GM23338 (cell line): Measurements from ENCODE around the gene KLHL28. TPM values are rescaled to one million over a fixed set of nuclear protein-coding genes. Genes with fewer than 3 reads are reported as not detected.

Experiments
- ATAC-seq: fragments of 200-7000 bp; cut with Tn5 transposase; 3 replicates; pipeline ENCODE4 v1.9.1; 2020
- DNase-seq: peaks from one replicate; pipeline ENCODE4 v3.0.0-alpha.2; 2015; ENCODE audit warnings: low spot score
- H2AFZ ChIP-seq: fragments of 200-600 bp; sonication (generic); 2 replicates; pipeline ENCODE4 v1.8.0; 2016; ENCODE audit warnings: antibody characterized with exemption, mild to moderate bottlenecking, moderate library complexity
- H3F3A ChIP-seq: fragments of 200-600 bp; sonication (generic); replicated peaks from 2 replicates; pipeline ENCODE4 v1.8.0; 2017; ENCODE audit warnings: antibody characterized with exemption, mixed run types, low read depth
- H3K27ac ChIP-seq: fragments of 200-600 bp; sonication (generic); 2 replicates; pipeline ENCODE4 v1.6.1; 2016; ENCODE audit warnings: low read depth
- H3K27me3 ChIP-seq: fragments of 200-600 bp; sonication (generic); 2 replicates; pipeline ENCODE4 v1.8.0; 2016; ENCODE audit warnings: mild to moderate bottlenecking, mixed run types, moderate library complexity; ENCODE audit not compliant: insufficient read depth
- H3K36me3 ChIP-seq: fragments of 200-600 bp; sonication (generic); 2 replicates; pipeline ENCODE4 v1.8.0; 2016; ENCODE audit warnings: mild to moderate bottlenecking; ENCODE audit not compliant: insufficient read depth
- H3K4me1 ChIP-seq: fragments of 200-600 bp; sonication (generic); 2 replicates; pipeline ENCODE4 v1.8.0; 2016; ENCODE audit warnings: mild to moderate bottlenecking, moderate library complexity; ENCODE audit not compliant: insufficient read depth
- H3K4me2 ChIP-seq: fragments of 200-600 bp; sonication (generic); 2 replicates; pipeline ENCODE4 v1.7.1; 2017; ENCODE audit warnings: mixed run types
- H3K4me3 ChIP-seq: fragments of 200-600 bp; sonication (generic); 2 replicates; pipeline ENCODE4 v1.6.1; 2016; ENCODE audit warnings: mixed run types
- H3K79me2 ChIP-seq: fragments of 200-600 bp; sonication (generic); replicated peaks from 2 replicates; pipeline ENCODE4 v1.8.0; 2017; ENCODE audit warnings: mild to moderate bottlenecking; ENCODE audit not compliant: insufficient read depth
- H3K9me2 ChIP-seq: fragments of 200-600 bp; sonication (generic); 2 replicates; pipeline ENCODE4 v1.8.0; 2017; ENCODE audit not compliant: insufficient read depth
- H4K20me1 ChIP-seq: fragments of 200-600 bp; sonication (generic); replicated peaks from 2 replicates; pipeline ENCODE4 v1.8.0; 2017; ENCODE audit warnings: mild to moderate bottlenecking; ENCODE audit not compliant: insufficient read depth
- H3K27ac Mint-ChIP-seq: 2 replicates; pipeline ENCODE4 v1.8.0; 2020; ENCODE audit warnings: inconsistent platforms, mild to moderate bottlenecking, moderate library complexity, mixed read lengths
- H3K27me3 Mint-ChIP-seq: 3 replicates; pipeline ENCODE4 v1.8.0; 2022; ENCODE audit warnings: low read depth, mild to moderate bottlenecking, moderate library complexity, mixed read lengths, inconsistent platforms; ENCODE audit not compliant: insufficient read depth, poor library complexity
- H3K36me3 Mint-ChIP-seq: 3 replicates; pipeline ENCODE4 v1.8.0; 2021; ENCODE audit warnings: low read depth, mild to moderate bottlenecking, inconsistent platforms, moderate library complexity, mixed read lengths
- H3K4me1 Mint-ChIP-seq: 3 replicates; pipeline ENCODE4 v1.8.0; 2020; ENCODE audit warnings: mild to moderate bottlenecking, inconsistent platforms, mixed read lengths
- H3K4me3 Mint-ChIP-seq: 3 replicates; pipeline ENCODE4 v1.8.0; 2021; ENCODE audit warnings: moderate library complexity, mild to moderate bottlenecking, inconsistent platforms, mixed read lengths
- H3K9me3 Mint-ChIP-seq: 3 replicates; pipeline ENCODE4 v1.8.0; 2020; ENCODE audit warnings: moderate library complexity, mild to moderate bottlenecking, inconsistent platforms, mixed read lengths
- CREB1 ChIP-seq: fragments of 250-450 bp; sonication (Bioruptor Pico); IDR thresholded peaks from 2 replicates; pipeline ENCODE4 v1.5.0; 2020; ENCODE audit warnings: low read depth, mild to moderate bottlenecking, moderate library complexity
- EZH2 ChIP-seq: fragments of 200-600 bp; sonication (generic); IDR thresholded peaks from one replicate; pipeline ENCODE4 v1.8.0; 2017; ENCODE audit warnings: antibody characterized with exemption, mild to moderate bottlenecking, low read depth; ENCODE audit not compliant: unreplicated experiment
- EZH2phosphoT487 ChIP-seq: fragments of 200-600 bp; sonication (generic); IDR thresholded peaks from one replicate; pipeline ENCODE4 v1.8.1; 2018; ENCODE audit warnings: antibody characterized with exemption; ENCODE audit not compliant: unreplicated experiment
- JUNB ChIP-seq: IDR thresholded peaks from one replicate; pipeline ENCODE4 v1.6.1; 2016; ENCODE audit warnings: antibody characterized with exemption; ENCODE audit not compliant: unreplicated experiment
- STAT1 ChIP-seq: IDR thresholded peaks from one replicate; pipeline ENCODE4 v1.6.1; 2016; ENCODE audit warnings: antibody characterized with exemption; ENCODE audit not compliant: unreplicated experiment
- ZNF114 ChIP-seq: fragments of 250-450 bp; sonication (Bioruptor Pico); IDR thresholded peaks from 2 replicates; pipeline ENCODE4 v1.5.0; 2020; ENCODE audit warnings: mild to moderate bottlenecking, moderate library complexity
- ZNF331 ChIP-seq: fragments of 250-450 bp; sonication (Bioruptor Pico); IDR thresholded peaks from 2 replicates; pipeline ENCODE4 v1.5.0; 2020; ENCODE audit warnings: low read depth, mild to moderate bottlenecking, moderate library complexity
- polyA plus RNA-seq: library from polyadenylated mRNA; unstranded; fragments of >200 nt; fragmentation: Nextera tagmentation; extraction: Ambion mirVana; gene quantifications from 2 replicates; pipeline ENCODE4 v1.2.1, GENCODE V29; 2016
- total RNA-seq: library from RNA; depleted of rRNA; stranded (reverse); fragments of >200 nt; shearing (Covaris generic); gene quantifications from 2 replicates; pipeline ENCODE4 v1.2.3, GENCODE V29; 2014
- TF ChIP-seq, protein P1 (sequence below): fragments of 250-450 bp; sonication (Bioruptor Pico); IDR thresholded peaks from 2 replicates; pipeline ENCODE4 v1.5.0; 2020; ENCODE audit warnings: mild to moderate bottlenecking, moderate library complexity
- TF ChIP-seq, protein P2 (sequence below): IDR thresholded peaks from one replicate; pipeline ENCODE4 v1.6.1; 2018; ENCODE audit warnings: antibody characterized with exemption; ENCODE audit not compliant: unreplicated experiment
- TF ChIP-seq, protein P3 (sequence below): IDR thresholded peaks from 2 replicates; pipeline ENCODE4 v1.6.1; 2016; ENCODE audit warnings: antibody characterized with exemption
- TF ChIP-seq, protein P4 (sequence below), 2 experiments: fragments of 200-600 bp in 1 of 2; sonication (generic) in 1 of 2; conservative IDR thresholded peaks; 2 replicates each; pipeline versions ENCODE4 v1.5.1 to v1.6.1; 2016 to 2017; ENCODE audit warnings: antibody characterized with exemption in 2 of 2, low read depth in 2 of 2, mild to moderate bottlenecking in 2 of 2, moderate library complexity in 1 of 2

The KLHL28 gene
- total and polyA plus RNA-seq, 2 experiments from 2014 or later, result 7.7 to 10.6 TPM

DNA sequence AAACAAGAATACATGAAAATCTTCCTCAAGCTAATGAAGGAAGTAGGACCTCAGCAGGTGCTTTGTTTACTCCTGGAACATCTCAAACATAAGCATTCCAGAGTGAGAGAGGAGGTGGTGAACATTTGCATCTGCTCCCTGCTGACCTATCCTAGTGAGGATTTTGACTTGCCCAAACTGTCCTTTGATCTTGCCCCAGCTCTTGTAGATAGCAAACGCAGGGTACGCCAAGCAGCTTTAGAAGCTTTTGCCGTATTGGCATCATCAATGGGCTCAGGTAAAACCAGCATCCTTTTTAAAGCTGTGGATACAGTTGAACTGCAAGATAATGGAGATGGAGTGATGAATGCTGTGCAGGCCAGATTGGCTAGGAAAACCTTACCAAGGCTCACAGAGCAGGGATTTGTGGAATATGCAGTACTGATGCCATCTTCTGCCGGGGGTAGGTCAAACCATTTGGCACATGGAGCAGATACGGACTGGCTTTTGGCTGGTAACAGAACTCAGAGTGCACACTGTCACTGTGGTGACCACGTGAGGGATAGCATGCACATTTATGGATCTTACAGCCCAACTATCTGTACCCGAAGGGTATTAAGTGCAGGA, 2.1 kb upstream of the KLHL28 start:
- ATAC-seq, result no peak
- peak overlapping the region; percentile 75 for H3K4me3 ChIP-seq
- no peaks in the 10 kb centered on the region for H3K36me3 ChIP-seq
- no peaks in the 10 kb centered on the region for H3F3A ChIP-seq
- TF ChIP-seq JUNB (no peak), EZH2phosphoT487 (no peak), STAT1 (no peak), CREB1 (CRISPR knock-in tag) (no peak), ZNF114 (CRISPR knock-in tag) (no peak), EZH2 (no peak), ZNF331 (CRISPR knock-in tag) (no peak)
- TF ChIP-seq, protein P1, sequence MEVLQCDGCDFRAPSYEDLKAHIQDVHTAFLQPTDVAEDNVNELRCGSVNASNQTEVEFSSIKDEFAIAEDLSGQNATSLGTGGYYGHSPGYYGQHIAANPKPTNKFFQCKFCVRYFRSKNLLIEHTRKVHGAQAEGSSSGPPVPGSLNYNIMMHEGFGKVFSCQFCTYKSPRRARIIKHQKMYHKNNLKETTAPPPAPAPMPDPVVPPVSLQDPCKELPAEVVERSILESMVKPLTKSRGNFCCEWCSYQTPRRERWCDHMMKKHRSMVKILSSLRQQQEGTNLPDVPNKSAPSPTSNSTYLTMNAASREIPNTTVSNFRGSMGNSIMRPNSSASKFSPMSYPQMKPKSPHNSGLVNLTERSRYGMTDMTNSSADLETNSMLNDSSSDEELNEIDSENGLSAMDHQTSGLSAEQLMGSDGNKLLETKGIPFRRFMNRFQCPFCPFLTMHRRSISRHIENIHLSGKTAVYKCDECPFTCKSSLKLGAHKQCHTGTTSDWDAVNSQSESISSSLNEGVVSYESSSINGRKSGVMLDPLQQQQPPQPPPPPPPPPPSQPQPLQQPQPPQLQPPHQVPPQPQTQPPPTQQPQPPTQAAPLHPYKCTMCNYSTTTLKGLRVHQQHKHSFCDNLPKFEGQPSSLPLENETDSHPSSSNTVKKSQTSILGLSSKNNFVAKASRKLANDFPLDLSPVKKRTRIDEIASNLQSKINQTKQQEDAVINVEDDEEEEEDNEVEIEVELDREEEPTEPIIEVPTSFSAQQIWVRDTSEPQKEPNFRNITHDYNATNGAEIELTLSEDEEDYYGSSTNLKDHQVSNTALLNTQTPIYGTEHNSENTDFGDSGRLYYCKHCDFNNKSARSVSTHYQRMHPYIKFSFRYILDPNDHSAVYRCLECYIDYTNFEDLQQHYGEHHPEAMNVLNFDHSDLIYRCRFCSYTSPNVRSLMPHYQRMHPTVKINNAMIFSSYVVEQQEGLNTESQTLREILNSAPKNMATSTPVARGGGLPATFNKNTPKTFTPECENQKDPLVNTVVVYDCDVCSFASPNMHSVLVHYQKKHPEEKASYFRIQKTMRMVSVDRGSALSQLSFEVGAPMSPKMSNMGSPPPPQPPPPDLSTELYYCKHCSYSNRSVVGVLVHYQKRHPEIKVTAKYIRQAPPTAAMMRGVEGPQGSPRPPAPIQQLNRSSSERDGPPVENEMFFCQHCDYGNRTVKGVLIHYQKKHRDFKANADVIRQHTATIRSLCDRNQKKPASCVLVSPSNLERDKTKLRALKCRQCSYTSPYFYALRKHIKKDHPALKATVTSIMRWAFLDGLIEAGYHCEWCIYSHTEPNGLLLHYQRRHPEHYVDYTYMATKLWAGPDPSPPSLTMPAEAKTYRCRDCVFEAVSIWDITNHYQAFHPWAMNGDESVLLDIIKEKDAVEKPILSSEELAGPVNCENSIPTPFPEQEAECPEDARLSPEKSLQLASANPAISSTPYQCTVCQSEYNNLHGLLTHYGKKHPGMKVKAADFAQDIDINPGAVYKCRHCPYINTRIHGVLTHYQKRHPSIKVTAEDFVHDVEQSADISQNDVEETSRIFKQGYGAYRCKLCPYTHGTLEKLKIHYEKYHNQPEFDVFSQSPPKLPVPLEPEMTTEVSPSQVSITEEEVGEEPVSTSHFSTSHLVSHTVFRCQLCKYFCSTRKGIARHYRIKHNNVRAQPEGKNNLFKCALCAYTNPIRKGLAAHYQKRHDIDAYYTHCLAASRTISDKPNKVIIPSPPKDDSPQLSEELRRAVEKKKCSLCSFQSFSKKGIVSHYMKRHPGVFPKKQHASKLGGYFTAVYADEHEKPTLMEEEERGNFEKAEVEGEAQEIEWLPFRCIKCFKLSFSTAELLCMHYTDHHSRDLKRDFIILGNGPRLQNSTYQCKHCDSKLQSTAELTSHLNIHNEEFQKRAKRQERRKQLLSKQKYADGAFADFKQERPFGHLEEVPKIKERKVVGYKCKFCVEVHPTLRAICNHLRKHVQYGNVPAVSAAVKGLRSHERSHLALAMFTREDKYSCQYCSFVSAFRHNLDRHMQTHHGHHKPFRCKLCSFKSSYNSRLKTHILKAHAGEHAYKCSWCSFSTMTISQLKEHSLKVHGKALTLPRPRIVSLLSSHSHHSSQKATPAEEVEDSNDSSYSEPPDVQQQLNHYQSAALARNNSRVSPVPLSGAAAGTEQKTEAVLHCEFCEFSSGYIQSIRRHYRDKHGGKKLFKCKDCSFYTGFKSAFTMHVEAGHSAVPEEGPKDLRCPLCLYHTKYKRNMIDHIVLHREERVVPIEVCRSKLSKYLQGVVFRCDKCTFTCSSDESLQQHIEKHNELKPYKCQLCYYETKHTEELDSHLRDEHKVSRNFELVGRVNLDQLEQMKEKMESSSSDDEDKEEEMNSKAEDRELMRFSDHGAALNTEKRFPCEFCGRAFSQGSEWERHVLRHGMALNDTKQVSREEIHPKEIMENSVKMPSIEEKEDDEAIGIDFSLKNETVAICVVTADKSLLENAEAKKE (CRISPR knock-in tag), result no peak
- TF ChIP-seq, protein P2, sequence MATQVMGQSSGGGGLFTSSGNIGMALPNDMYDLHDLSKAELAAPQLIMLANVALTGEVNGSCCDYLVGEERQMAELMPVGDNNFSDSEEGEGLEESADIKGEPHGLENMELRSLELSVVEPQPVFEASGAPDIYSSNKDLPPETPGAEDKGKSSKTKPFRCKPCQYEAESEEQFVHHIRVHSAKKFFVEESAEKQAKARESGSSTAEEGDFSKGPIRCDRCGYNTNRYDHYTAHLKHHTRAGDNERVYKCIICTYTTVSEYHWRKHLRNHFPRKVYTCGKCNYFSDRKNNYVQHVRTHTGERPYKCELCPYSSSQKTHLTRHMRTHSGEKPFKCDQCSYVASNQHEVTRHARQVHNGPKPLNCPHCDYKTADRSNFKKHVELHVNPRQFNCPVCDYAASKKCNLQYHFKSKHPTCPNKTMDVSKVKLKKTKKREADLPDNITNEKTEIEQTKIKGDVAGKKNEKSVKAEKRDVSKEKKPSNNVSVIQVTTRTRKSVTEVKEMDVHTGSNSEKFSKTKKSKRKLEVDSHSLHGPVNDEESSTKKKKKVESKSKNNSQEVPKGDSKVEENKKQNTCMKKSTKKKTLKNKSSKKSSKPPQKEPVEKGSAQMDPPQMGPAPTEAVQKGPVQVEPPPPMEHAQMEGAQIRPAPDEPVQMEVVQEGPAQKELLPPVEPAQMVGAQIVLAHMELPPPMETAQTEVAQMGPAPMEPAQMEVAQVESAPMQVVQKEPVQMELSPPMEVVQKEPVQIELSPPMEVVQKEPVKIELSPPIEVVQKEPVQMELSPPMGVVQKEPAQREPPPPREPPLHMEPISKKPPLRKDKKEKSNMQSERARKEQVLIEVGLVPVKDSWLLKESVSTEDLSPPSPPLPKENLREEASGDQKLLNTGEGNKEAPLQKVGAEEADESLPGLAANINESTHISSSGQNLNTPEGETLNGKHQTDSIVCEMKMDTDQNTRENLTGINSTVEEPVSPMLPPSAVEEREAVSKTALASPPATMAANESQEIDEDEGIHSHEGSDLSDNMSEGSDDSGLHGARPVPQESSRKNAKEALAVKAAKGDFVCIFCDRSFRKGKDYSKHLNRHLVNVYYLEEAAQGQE, result no peak
- TF ChIP-seq, protein P3, sequence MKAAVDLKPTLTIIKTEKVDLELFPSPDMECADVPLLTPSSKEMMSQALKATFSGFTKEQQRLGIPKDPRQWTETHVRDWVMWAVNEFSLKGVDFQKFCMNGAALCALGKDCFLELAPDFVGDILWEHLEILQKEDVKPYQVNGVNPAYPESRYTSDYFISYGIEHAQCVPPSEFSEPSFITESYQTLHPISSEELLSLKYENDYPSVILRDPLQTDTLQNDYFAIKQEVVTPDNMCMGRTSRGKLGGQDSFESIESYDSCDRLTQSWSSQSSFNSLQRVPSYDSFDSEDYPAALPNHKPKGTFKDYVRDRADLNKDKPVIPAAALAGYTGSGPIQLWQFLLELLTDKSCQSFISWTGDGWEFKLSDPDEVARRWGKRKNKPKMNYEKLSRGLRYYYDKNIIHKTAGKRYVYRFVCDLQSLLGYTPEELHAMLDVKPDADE, result no peak
- TF ChIP-seq, protein P4, sequence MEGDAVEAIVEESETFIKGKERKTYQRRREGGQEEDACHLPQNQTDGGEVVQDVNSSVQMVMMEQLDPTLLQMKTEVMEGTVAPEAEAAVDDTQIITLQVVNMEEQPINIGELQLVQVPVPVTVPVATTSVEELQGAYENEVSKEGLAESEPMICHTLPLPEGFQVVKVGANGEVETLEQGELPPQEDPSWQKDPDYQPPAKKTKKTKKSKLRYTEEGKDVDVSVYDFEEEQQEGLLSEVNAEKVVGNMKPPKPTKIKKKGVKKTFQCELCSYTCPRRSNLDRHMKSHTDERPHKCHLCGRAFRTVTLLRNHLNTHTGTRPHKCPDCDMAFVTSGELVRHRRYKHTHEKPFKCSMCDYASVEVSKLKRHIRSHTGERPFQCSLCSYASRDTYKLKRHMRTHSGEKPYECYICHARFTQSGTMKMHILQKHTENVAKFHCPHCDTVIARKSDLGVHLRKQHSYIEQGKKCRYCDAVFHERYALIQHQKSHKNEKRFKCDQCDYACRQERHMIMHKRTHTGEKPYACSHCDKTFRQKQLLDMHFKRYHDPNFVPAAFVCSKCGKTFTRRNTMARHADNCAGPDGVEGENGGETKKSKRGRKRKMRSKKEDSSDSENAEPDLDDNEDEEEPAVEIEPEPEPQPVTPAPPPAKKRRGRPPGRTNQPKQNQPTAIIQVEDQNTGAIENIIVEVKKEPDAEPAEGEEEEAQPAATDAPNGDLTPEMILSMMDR (conservative IDR thresholded peaks at IDR 0.05; ENCODE audit: low read depth in 2 of 2), result no peak
- peaks cover 5% of the 10 kb centered on the region; the same call in 1 of the 2 replicates for H4K20me1 ChIP-seq
- Mint-ChIP-seq H3K27ac (no peak overlapping the region), H3K9me3 (no peaks in the 10 kb centered on the region), H3K4me3 (no peak overlapping the region), H3K27me3 (peaks cover 2% of the 10 kb centered on the region), H3K4me1 (peaks cover 31% of the 10 kb centered on the region; the same call in 2 of the 3 replicates), H3K36me3 (peaks cover 13% of the 10 kb centered on the region; the same call in 2 of the 3 replicates)
- peaks cover 26% of the 10 kb centered on the region for H3K4me1 ChIP-seq
- H2AFZ ChIP-seq, result no peak overlapping the region
- peak; percentile 56 for DNase-seq
- H3K9me2 ChIP-seq, result no peaks in the 10 kb centered on the region
- H3K27ac ChIP-seq, result no peak overlapping the region
- H3K79me2 ChIP-seq, result peaks cover 82% of the 10 kb centered on the region
- H3K27me3 ChIP-seq, result no peaks in the 10 kb centered on the region
- peak overlapping the region; percentile 88 for H3K4me2 ChIP-seq
